Right lobe of liver (tissue), 6 donors: Measurements from ENCODE around the gene TSEN34. TPM values are rescaled to one million over a fixed set of nuclear protein-coding genes. Genes with fewer than 3 reads are reported as not detected.

ENCODE experiments used
- ATAC-seq, 4 donors: fragments of 200-7000 bp; cut with Tn5 transposase; one replicate each; pipeline ENCODE4 v1.9.1; 2020; ENCODE audit warnings: mild to moderate bottlenecking in 4 of 4, moderate library complexity in 4 of 4
- DNase-seq, 3 donors: peaks; one replicate each; pipeline ENCODE4 v3.0.0-alpha.2; 2020
- H3K27ac ChIP-seq, 3 donors: fragments of 200-600 bp; one replicate each; pipeline ENCODE4 v1.8.0; 2022
- H3K27me3 ChIP-seq, 2 donors: fragments of 200-600 bp; one replicate each; pipeline ENCODE4 v1.8.0; 2022
- H3K36me3 ChIP-seq, 4 donors: fragments of 200-600 bp; sonication (generic) in 1 of 4; one replicate each; pipeline versions ENCODE4 v1.5.1 to v1.8.0; 2017 to 2022; ENCODE audit warnings: control low read depth in 1 of 4
- H3K4me1 ChIP-seq, 4 donors: fragments of 200-600 bp; sonication (generic) in 1 of 4; one replicate each; pipeline versions ENCODE4 v1.5.1 to v1.8.0; 2017 to 2022; ENCODE audit warnings: control low read depth in 1 of 4
- H3K4me3 ChIP-seq, 3 donors: fragments of 200-600 bp; one replicate each; pipeline ENCODE4 v1.8.0; 2022
- H3K9me3 ChIP-seq, 4 donors: fragments of 200-600 bp; sonication (generic) in 1 of 4; one replicate each; pipeline versions ENCODE4 v1.5.1 to v1.8.0; 2017 to 2022; ENCODE audit warnings: control low read depth in 1 of 4
- CTCF ChIP-seq, 4 donors: fragments of 200-600 bp in 3 of 4; fragments of 450-650 bp in 1 of 4; IDR thresholded peaks; one replicate each; pipeline versions ENCODE4 v1.5.1 to v1.8.0; 2016 to 2022; ENCODE audit warnings: antibody characterized with exemption in 4 of 4, mild to moderate bottlenecking in 2 of 4
- POLR2A ChIP-seq: fragments of 450-650 bp; IDR thresholded peaks from one replicate; pipeline ENCODE4 v1.6.1; 2017; ENCODE audit warnings: antibody characterized with exemption, mild to moderate bottlenecking
- WGBS: methylation state at CpG from one replicate; pipeline ENCODE4 v1.1.6; 2018; ENCODE audit warnings: low coverage, low lambda C conversion rate; ENCODE audit not compliant: insufficient coverage; ENCODE audit errors: missing lambda C conversion rate; 5-methylcytosine and 5-hydroxymethylcytosine counted together
- intact Hi-C, 2 donors: fragments of 100-400 bp; cut with DNase I; formaldehyde crosslinking; loops; one replicate each; pipeline versions ENCODE4 v1.11.2 to v1.14.1; 2022
- total RNA-seq, 6 experiments: library from RNA; depleted of rRNA in 2 of 6; stranded (reverse); fragments of >200 nt in 2 of 6; fragmentation: NEBNext Ultra II Directional in 3 of 6; extraction: Animal tissue kit (Norgen Biotek cat#: 25700) in 3 of 6; gene quantifications; one replicate each; pipeline versions ENCODE4 v1.1.0 to v1.2.4, GENCODE V29; 2016 to 2023
- donor health status: DM: no; HTN: yes; CAD: no.
- donor health status: DM: no; HTN: no; CAD: no.
- donor health status: DM: no; HTN: no; CAD: no.
- donor health status: DM: no; HTN: yes; CAD: no.
- donor health status: DM: no; HTN: yes; CAD: no.

The TSEN34 gene
- total RNA-seq, 6 experiments from 2014 or later, result 11.8 to 31.9 (median 17.9) TPM

GRCh38 chr19:54162241-54162805 is 28.8 kb upstream of the TSEN34 start:
- Histone ChIP-seq H3K36me3 (peaks cover 0 to 9% (median under 1%) of the 10 kb centered on the region in 4 donors), H3K9me3 (no peaks in the 10 kb centered on the region), H3K27me3 (no peaks in the 10 kb centered on the region), H3K27ac (peak overlapping the region in 2 of 3 donors; percentile 48 to 55), H3K4me3 (peak overlapping the region; percentile 33 to 56 (median 51)), H3K4me1 (peaks cover 0 to 29% (median 11%) of the 10 kb centered on the region in 4 donors)
- ATAC-seq (peak; percentile 64 to 75 (median 69)), DNase-seq (peak; percentile 88 to 91 (median 90))
- TF ChIP-seq POLR2A (no peak), CTCF (IDR thresholded peaks at IDR 0.05) (no peak)
- intact Hi-C loops, result no loop called here
- WGBS, result 2% methylated on average over 25 of the region's 35 CpGs

DNA sequence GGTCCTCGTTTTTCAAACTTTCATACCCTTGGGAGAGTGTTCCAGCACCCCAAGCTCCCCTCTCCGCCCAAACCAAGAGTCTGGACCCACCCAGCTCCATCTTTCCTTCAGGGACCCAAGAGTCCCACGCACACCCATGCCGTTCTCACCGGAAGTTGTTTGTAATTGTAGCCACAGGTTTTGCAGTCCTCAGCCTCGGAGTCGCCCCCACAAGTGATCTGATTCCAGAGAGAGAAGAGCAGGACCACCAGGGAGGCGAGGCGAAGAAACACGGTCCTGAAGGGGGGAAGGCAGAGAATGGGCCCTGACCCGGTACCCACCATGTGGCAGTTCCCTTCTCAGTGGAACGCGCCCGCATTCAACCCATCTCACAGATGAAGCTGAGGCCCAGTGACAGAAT is 28.2 kb upstream of the TSEN34 start:
- peak overlapping the region; percentile 33 to 56 (median 51) for H3K4me3 ChIP-seq
- H3K36me3 ChIP-seq, result peaks cover 0 to 4% (median 0%) of the 10 kb centered on the region in 4 donors
- H3K4me1 ChIP-seq, result peaks cover 0 to 29% (median 11%) of the 10 kb centered on the region in 4 donors
- TF ChIP-seq CTCF (IDR thresholded peaks at IDR 0.05) (no peak), POLR2A (no peak)
- peak overlapping the region in 2 of 3 donors; percentile 48 to 55 for H3K27ac ChIP-seq
- 71% methylated on average over 14 of the region's 14 CpGs for WGBS
- DNase-seq, result peak in 1 of 3 donors; percentile 57
- no peak for ATAC-seq
- H3K9me3 ChIP-seq, result no peaks in the 10 kb centered on the region
- no peaks in the 10 kb centered on the region for H3K27me3 ChIP-seq
- intact Hi-C loops, result no loop called here

- TF ChIP-seq POLR2A, result no peak
- no peak for TF ChIP-seq CTCF (IDR thresholded peaks at IDR 0.05)
- Histone ChIP-seq H3K27ac (no peak overlapping the region), H3K4me3 (no peak overlapping the region), H3K9me3 (no peaks in the 10 kb centered on the region), H3K27me3 (no peaks in the 10 kb centered on the region), H3K4me1 (peaks cover 0 to 19% (median 11%) of the 10 kb centered on the region in 4 donors), H3K36me3 (no peaks in the 10 kb centered on the region)
- WGBS, result 28% methylated on average over 15 of the region's 37 CpGs
- intact Hi-C loops, result no loop called here
- peak in 2 of 3 donors; percentile 76 to 77 for DNase-seq
- ATAC-seq, result peak; percentile 6 to 15 (median 10)
These were observed 26.6 kb upstream of the TSEN34 start for GRCh38 chr19:54164369-54165068.

DNA sequence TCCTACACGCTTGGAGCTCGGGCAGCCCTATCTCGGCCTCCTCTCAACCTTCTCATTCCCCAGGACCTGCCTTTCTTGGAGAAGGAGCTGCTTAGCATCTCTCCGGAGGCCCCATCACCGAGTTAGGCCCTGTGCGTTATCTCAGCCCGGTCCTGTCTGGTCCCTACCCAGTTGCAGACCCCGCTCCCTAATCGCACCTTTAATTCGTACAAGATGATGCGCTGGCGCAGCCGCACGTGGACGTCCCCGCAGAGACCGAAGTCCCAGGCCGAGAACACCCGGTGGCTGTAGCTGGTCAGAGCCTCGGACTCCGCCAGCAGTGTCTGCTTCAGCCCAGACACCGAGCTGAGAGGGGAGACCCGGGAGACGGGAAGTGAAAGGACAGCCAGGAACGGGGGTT is 25.9 kb upstream of the TSEN34 start:
- no peak overlapping the region for H3K27ac ChIP-seq
- no peaks in the 10 kb centered on the region for H3K36me3 ChIP-seq
- no peaks in the 10 kb centered on the region for H3K27me3 ChIP-seq
- DNase-seq (no peak), ATAC-seq (no peak)
- no peak for TF ChIP-seq CTCF (IDR thresholded peaks at IDR 0.05)
- no peak for TF ChIP-seq POLR2A
- H3K4me3 ChIP-seq, result no peak overlapping the region
- H3K4me1 ChIP-seq, result peaks cover 0 to 17% (median 10%) of the 10 kb centered on the region in 4 donors
- WGBS, result 90% methylated on average over 24 of the region's 25 CpGs
- intact Hi-C loops, result no loop called here
- no peaks in the 10 kb centered on the region for H3K9me3 ChIP-seq
